OCI-LY1 (cell line): ENCODE data around the gene CPN1.
"Not testable (repeated sequence)": the region's sequence is repeated elsewhere in the genome, so short reads cannot be mapped to it uniquely, and the experiment has no call there.

Source experiments
- H2AFZ ChIP-seq: fragments of 200-600 bp; sonication (generic), shearing (Covaris generic); 2 replicates; pipeline ENCODE4 v1.6.0; 2014; ENCODE audit warnings: antibody characterized with exemption, mild to moderate bottlenecking, low read length
- H3F3A ChIP-seq: fragments of 200-600 bp; sonication (generic), shearing (Covaris generic); 2 replicates; pipeline ENCODE4 v1.6.0; 2014; ENCODE audit warnings: mild to moderate bottlenecking, antibody characterized with exemption, low read length, moderate library complexity; ENCODE audit not compliant: insufficient read depth
- H3K27ac ChIP-seq: fragments of 200-600 bp; sonication (generic); 2 replicates; pipeline ENCODE4 v1.5.1; 2014; ENCODE audit warnings: low read length, mixed run types, mild to moderate bottlenecking, low read depth; ENCODE audit not compliant: poor library complexity, severe bottlenecking
- H3K27me3 ChIP-seq: fragments of 200-600 bp; sonication (generic); 2 replicates; pipeline ENCODE4 v1.6.0; 2014; ENCODE audit warnings: antibody characterized with exemption, mild to moderate bottlenecking, low read length, moderate library complexity; ENCODE audit not compliant: insufficient read depth
- H3K36me3 ChIP-seq: fragments of 200-600 bp; sonication (generic); 2 replicates; pipeline ENCODE4 v1.6.1; 2014; ENCODE audit warnings: mild to moderate bottlenecking, antibody characterized with exemption, low read length, moderate library complexity, mixed read lengths; ENCODE audit not compliant: insufficient read depth
- H3K4me1 ChIP-seq: fragments of 200-600 bp; sonication (generic); 2 replicates; pipeline ENCODE4 v1.5.1; 2014; ENCODE audit warnings: mild to moderate bottlenecking, low read length, moderate library complexity; ENCODE audit not compliant: insufficient read depth, severe bottlenecking
- H3K4me2 ChIP-seq: fragments of 200-600 bp; sonication (generic), shearing (Covaris generic); 2 replicates; pipeline ENCODE4 v1.6.1; 2014; ENCODE audit warnings: low read length
- H3K4me3 ChIP-seq: fragments of 200-600 bp; sonication (generic); 2 replicates; pipeline ENCODE4 v1.5.1; 2014; ENCODE audit warnings: low read length, low read depth, mild to moderate bottlenecking, mixed read lengths; ENCODE audit not compliant: poor library complexity, severe bottlenecking
- H3K79me2 ChIP-seq: fragments of 200-600 bp; shearing (Covaris generic); 2 replicates; pipeline ENCODE4 v1.6.1; 2016; ENCODE audit warnings: mixed run types, low read length, mixed read lengths; ENCODE audit not compliant: insufficient read depth
- H3K9ac ChIP-seq: fragments of 200-600 bp; sonication (generic), shearing (Covaris generic); 2 replicates; pipeline ENCODE4 v1.6.1; 2014; ENCODE audit warnings: mild to moderate bottlenecking, low read length, mixed read lengths
- H3K9me2 ChIP-seq: fragments of 200-600 bp; sonication (generic), shearing (Covaris generic); 2 replicates; pipeline ENCODE4 v1.6.1; 2014; ENCODE audit warnings: low read depth, mild to moderate bottlenecking, low read length, mixed read lengths
- H3K9me3 ChIP-seq: fragments of 200-600 bp; shearing (Covaris generic); 2 replicates; pipeline ENCODE4 v1.6.1; 2014; ENCODE audit warnings: low read length, mixed read lengths
- H4K20me1 ChIP-seq: fragments of 200-600 bp; sonication (generic), shearing (Covaris generic); 2 replicates; pipeline ENCODE4 v1.6.0; 2016; ENCODE audit warnings: mild to moderate bottlenecking, low read length; ENCODE audit not compliant: insufficient read depth
- CTCF ChIP-seq: fragments of 200-600 bp; sonication (generic), shearing (Covaris generic); IDR thresholded peaks from 2 replicates; pipeline ENCODE4 v1.5.1; 2017; ENCODE audit warnings: mild to moderate bottlenecking, antibody characterized with exemption, low read length, moderate library complexity, mixed read lengths
- EZH2 ChIP-seq: fragments of 200-600 bp; sonication (generic), shearing (Covaris generic); IDR thresholded peaks from 2 replicates; pipeline ENCODE4 v1.8.0; 2017; ENCODE audit warnings: borderline replicate concordance, mixed run types, mild to moderate bottlenecking, antibody characterized with exemption, low read length, moderate library complexity, mixed read lengths

The CPN1 gene

GRCh38 chr10:100014071-100014762, 67.5 kb downstream of the CPN1 start:
- no peak overlapping the region for H2AFZ ChIP-seq
- peak overlapping the region; percentile 12 for H3K4me3 ChIP-seq
- H3K36me3 ChIP-seq = no peaks in the 10 kb centered on the region
- peaks cover 47% of the 10 kb centered on the region for H3K4me1 ChIP-seq
- H3K9me3 ChIP-seq = no peaks in the 10 kb centered on the region
- no peaks in the 10 kb centered on the region for H3K9me2 ChIP-seq
- H3K9ac ChIP-seq = peak overlapping the region; percentile 46
- H3K27ac ChIP-seq = peak overlapping the region; percentile 97
- H4K20me1 ChIP-seq = no peaks in the 10 kb centered on the region
- H3K4me2 ChIP-seq = peak overlapping the region; percentile 50
- no peak for TF ChIP-seq EZH2
- TF ChIP-seq CTCF = no peak
- H3K79me2 ChIP-seq = peaks cover 2% of the 10 kb centered on the region
- no peaks in the 10 kb centered on the region for H3F3A ChIP-seq
- H3K27me3 ChIP-seq = no peaks in the 10 kb centered on the region

- Histone ChIP-seq H3K9me3 (no peaks in the 10 kb centered on the region), H3K79me2 (peaks cover 8% of the 10 kb centered on the region), H3K4me3 (peak overlapping the region; percentile 12), H4K20me1 (no peaks in the 10 kb centered on the region), H3K27me3 (no peaks in the 10 kb centered on the region), H3K4me1 (peaks cover 47% of the 10 kb centered on the region), H3K4me2 (peak overlapping the region; percentile 50), H3K27ac (peak overlapping the region; percentile 97), H3K36me3 (no peaks in the 10 kb centered on the region), H3F3A (no peaks in the 10 kb centered on the region), H3K9ac (peak overlapping the region; percentile 46), H3K9me2 (no peaks in the 10 kb centered on the region), H2AFZ (no peak overlapping the region)
- no peak for TF ChIP-seq CTCF
- TF ChIP-seq EZH2 = no peak
Measured at GRCh38 chr10:100013621-100014020, 68.0 kb downstream of the CPN1 start.

GRCh38 chr10:100011906-100012305, 69.8 kb downstream of the CPN1 start:
- not testable (repeated sequence) for H3K9me2 ChIP-seq, H3K4me3 ChIP-seq, H3K9me3 ChIP-seq, H3K4me2 ChIP-seq, H3K36me3 ChIP-seq, H3K9ac ChIP-seq, H4K20me1 ChIP-seq, H2AFZ ChIP-seq, H3K27me3 ChIP-seq, H3F3A ChIP-seq
- Histone ChIP-seq H3K79me2 (peaks cover 25% of the 10 kb centered on the region), H3K4me1 (peaks cover 53% of the 10 kb centered on the region), H3K27ac (peak overlapping the region; percentile 97)
